ENCODE results near the gene MDM2. TPM values are rescaled to one million over a fixed set of nuclear protein-coding genes. Genes with fewer than 3 reads are reported as not detected.

MDM2 gene
- total and polyA plus RNA-seq, 2 donors (not counting 1 experiment from before 2014, with no cell fraction given): 6.1 to 78.7 TPM

DNA sequence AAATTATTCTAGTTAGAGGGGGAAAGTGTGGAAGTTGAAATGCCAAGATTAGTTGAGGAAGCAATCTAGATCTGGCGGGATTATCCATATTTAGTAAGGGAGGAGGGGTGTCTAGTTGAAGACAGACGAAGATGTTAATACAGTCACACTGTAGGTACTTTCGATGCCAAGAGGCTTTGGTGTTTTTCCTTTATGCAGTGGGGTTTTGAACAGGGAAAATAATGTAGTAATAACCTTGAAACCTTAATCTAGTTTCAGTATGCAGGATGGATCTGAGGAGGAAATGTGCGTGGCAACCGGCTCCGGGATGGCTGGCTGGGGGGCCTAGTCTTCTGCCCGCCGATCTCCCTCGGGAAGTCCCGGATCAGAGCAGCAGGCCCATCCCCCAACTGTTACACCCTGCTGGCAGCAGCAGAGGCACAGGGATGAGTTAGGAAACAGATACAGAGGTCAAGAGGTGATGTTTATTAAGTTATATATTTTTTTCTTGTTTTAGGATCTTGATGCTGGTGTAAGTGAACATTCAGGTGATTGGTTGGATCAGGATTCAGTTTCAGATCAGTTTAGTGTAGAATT, 27.4 kb downstream of the MDM2 start:
- WGBS (ENCODE audit: insufficient coverage): 96% methylated on average over 5 of the region's 10 CpGs
- H3K4me3 Mint-ChIP-seq: no peak overlapping the region
- DNase-seq (no peak), ATAC-seq (ENCODE audit: low read depth) (no peak)
- POLR2A ChIA-PET: no interaction called here
- H3K79me2 ChIP-seq (ENCODE audit: control insufficient read depth, insufficient read depth, low read length): peaks cover 14% of the 10 kb centered on the region
- H3K27me3 Mint-ChIP-seq: no peaks in the 10 kb centered on the region
- no peaks in the 10 kb centered on the region for H3K9me3 ChIP-seq (ENCODE audit: control extremely low read depth in 1 of 3, control insufficient read depth in 2 of 3, insufficient read depth in 1 of 3, low read length in 2 of 3)
- peaks cover 10% of the 10 kb centered on the region for H4K20me1 ChIP-seq (ENCODE audit: control insufficient read depth, insufficient read depth, low read length, poor library complexity, severe bottlenecking)
- intact Hi-C loops (cut with micrococcal nuclease): no loop called here
- no peaks in the 10 kb centered on the region for H3K4me1 ChIP-seq (ENCODE audit: control insufficient read depth in 2 of 2, insufficient read depth in 2 of 2, low read length in 2 of 2)
- H3K27ac Mint-ChIP-seq: no peak overlapping the region
- peaks cover 19 to 74% of the 10 kb centered on the region in 2 experiments for H3K36me3 ChIP-seq (replicated peaks in 1 of 2; ENCODE audit: control extremely low read depth in 1 of 2, control insufficient read depth in 1 of 2, extremely low read depth in 1 of 2, insufficient read depth in 2 of 2, low read length in 1 of 2)
- no peak overlapping the region for H3K4me2 ChIP-seq (replicated peaks; ENCODE audit: low read depth, low read length, poor library complexity, severe bottlenecking)
- no peak overlapping the region for H2AFZ ChIP-seq (ENCODE audit: insufficient read depth, low read depth, low read length, poor library complexity, severe bottlenecking)
- no peaks in the 10 kb centered on the region for H3K27me3 ChIP-seq (replicated peaks in 1 of 4; ENCODE audit: control extremely low read depth in 1 of 4, control insufficient read depth in 3 of 4, insufficient read depth in 4 of 4, low read length in 3 of 4)
- TF ChIP-seq EZH2 (IDR thresholded peaks at IDR 0.05; ENCODE audit: borderline replicate concordance, insufficient read depth, low read depth, low read length, poor library complexity, severe bottlenecking): no peak
- TF ChIP-seq, protein P1, sequence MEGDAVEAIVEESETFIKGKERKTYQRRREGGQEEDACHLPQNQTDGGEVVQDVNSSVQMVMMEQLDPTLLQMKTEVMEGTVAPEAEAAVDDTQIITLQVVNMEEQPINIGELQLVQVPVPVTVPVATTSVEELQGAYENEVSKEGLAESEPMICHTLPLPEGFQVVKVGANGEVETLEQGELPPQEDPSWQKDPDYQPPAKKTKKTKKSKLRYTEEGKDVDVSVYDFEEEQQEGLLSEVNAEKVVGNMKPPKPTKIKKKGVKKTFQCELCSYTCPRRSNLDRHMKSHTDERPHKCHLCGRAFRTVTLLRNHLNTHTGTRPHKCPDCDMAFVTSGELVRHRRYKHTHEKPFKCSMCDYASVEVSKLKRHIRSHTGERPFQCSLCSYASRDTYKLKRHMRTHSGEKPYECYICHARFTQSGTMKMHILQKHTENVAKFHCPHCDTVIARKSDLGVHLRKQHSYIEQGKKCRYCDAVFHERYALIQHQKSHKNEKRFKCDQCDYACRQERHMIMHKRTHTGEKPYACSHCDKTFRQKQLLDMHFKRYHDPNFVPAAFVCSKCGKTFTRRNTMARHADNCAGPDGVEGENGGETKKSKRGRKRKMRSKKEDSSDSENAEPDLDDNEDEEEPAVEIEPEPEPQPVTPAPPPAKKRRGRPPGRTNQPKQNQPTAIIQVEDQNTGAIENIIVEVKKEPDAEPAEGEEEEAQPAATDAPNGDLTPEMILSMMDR (IDR thresholded peaks at IDR 0.05): no peak
- no peak overlapping the region for H3K27ac ChIP-seq (ENCODE audit: low read length in 2 of 2)
- CTCF ChIA-PET: interaction anchor here (1.0 kb wide), 1 partner anchor 22 kb away, joined by 3 read pairs; no protein-coding TSS in a partner anchor
- no peaks in the 10 kb centered on the region for H3K4me1 Mint-ChIP-seq
- H3K4me3 ChIP-seq (ENCODE audit: control extremely low read depth in 1 of 5, extremely low read depth in 1 of 5, insufficient read depth in 1 of 5, low read depth in 2 of 5, low read length in 4 of 5): no peak overlapping the region
- H3K9me3 Mint-ChIP-seq (ENCODE audit: insufficient read depth): no peaks in the 10 kb centered on the region
- H3K9ac ChIP-seq (ENCODE audit: low read length): no peak overlapping the region

DNA sequence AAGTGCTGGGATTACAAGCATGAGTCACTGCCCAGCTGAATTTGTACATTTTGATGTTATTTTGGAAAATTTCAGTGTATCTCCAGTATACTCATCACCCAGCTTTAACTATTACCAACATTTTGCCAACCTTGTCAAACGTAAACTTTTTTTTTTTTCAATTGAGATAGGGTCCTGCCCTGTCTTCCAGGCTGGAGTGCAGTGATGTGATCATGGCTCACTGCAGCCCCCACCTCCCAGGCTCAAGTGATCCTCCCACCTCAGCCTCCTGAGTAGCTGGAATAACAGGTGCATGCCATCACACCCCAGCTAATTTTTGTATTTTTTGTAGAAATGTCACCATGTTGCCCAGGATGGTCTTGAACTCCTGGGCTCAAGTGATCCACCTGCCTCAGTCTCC, 29.2 kb downstream of the MDM2 start:
- no peaks in the 10 kb centered on the region for H3K27me3 ChIP-seq (replicated peaks in 1 of 4; ENCODE audit: control extremely low read depth in 1 of 4, control insufficient read depth in 3 of 4, insufficient read depth in 4 of 4, low read length in 3 of 4)
- TF ChIP-seq EZH2 (IDR thresholded peaks at IDR 0.05; ENCODE audit: borderline replicate concordance, insufficient read depth, low read depth, low read length, poor library complexity, severe bottlenecking): no peak
- TF ChIP-seq, protein P1 (IDR thresholded peaks at IDR 0.05): no peak
- no peak for DNase-seq
- H3K4me3 Mint-ChIP-seq: no peak overlapping the region
- no peaks in the 10 kb centered on the region for H3K27me3 Mint-ChIP-seq
- H3K27ac Mint-ChIP-seq: no peak overlapping the region
- peaks cover 5% of the 10 kb centered on the region for H3K79me2 ChIP-seq (ENCODE audit: control insufficient read depth, insufficient read depth, low read length)
- H3K4me1 Mint-ChIP-seq: no peaks in the 10 kb centered on the region
- no peaks in the 10 kb centered on the region for H3K4me1 ChIP-seq (ENCODE audit: control insufficient read depth in 2 of 2, insufficient read depth in 2 of 2, low read length in 2 of 2)
- no peak overlapping the region for H2AFZ ChIP-seq (ENCODE audit: insufficient read depth, low read depth, low read length, poor library complexity, severe bottlenecking)
- peaks cover 16 to 70% of the 10 kb centered on the region in 2 experiments for H3K36me3 ChIP-seq (replicated peaks in 1 of 2; ENCODE audit: control extremely low read depth in 1 of 2, control insufficient read depth in 1 of 2, extremely low read depth in 1 of 2, insufficient read depth in 2 of 2, low read length in 1 of 2)
- POLR2A ChIA-PET: no interaction called here
- no peak overlapping the region for H3K4me3 ChIP-seq (ENCODE audit: control extremely low read depth in 1 of 5, extremely low read depth in 1 of 5, insufficient read depth in 1 of 5, low read depth in 2 of 5, low read length in 4 of 5)
- no peak for ATAC-seq (ENCODE audit: low read depth)
- no peaks in the 10 kb centered on the region for H3K9me3 Mint-ChIP-seq (ENCODE audit: insufficient read depth)
- no peak overlapping the region for H3K27ac ChIP-seq (ENCODE audit: low read length in 2 of 2)
- intact Hi-C loops (cut with micrococcal nuclease): no loop called here
- no peaks in the 10 kb centered on the region for H4K20me1 ChIP-seq (ENCODE audit: control insufficient read depth, insufficient read depth, low read length, poor library complexity, severe bottlenecking)
- no peak overlapping the region for H3K9ac ChIP-seq (ENCODE audit: low read length)
- no peak overlapping the region for H3K4me2 ChIP-seq (replicated peaks; ENCODE audit: low read depth, low read length, poor library complexity, severe bottlenecking)
- 100% methylated on average over 1 of the region's 1 CpG for WGBS (ENCODE audit: insufficient coverage)
- H3K9me3 ChIP-seq (ENCODE audit: control extremely low read depth in 1 of 3, control insufficient read depth in 2 of 3, insufficient read depth in 1 of 3, low read length in 2 of 3): no peaks in the 10 kb centered on the region
- CTCF ChIA-PET: interaction anchor here (0.6 to 0.9 kb wide), 2 partner anchors 29 to 271 kb away, joined by 3 read pairs; partner anchors contain the start of gene MDM2
